ENCODE data around the gene LRP3.

GRCh38 chr19:33159893-33160292, 34.2 kb upstream of the LRP3 start:
- no peak for TF ChIP-seq GATA2 (IDR thresholded peaks at IDR 0.05; ENCODE audit: low read depth, low read length)
- no peak for TF ChIP-seq GATA3 (IDR thresholded peaks at IDR 0.05; ENCODE audit: low read depth, low read length)

All from SH-SY5Y (cell line).